Brain microvascular endothelial cell (primary cell): ENCODE data around the gene NBPF3.
"Not testable (repeated sequence)": the region's sequence is repeated elsewhere in the genome, so short reads cannot be mapped to it uniquely, and the experiment has no call there.

Experiments
- DNase-seq: peaks from one replicate; pipeline ENCODE4 v3.0.0-alpha.2; 2020
- H3K27ac ChIP-seq: fragments of 250-450 bp; sonication (Bioruptor Pico); 2 replicates; pipeline ENCODE4 v1.5.1; 2020; ENCODE audit warnings: mild to moderate bottlenecking, moderate library complexity
- H3K27me3 ChIP-seq: fragments of 250-450 bp; sonication (Bioruptor Pico); replicated peaks from 2 replicates; pipeline ENCODE4 v1.5.1; 2020; ENCODE audit warnings: mild to moderate bottlenecking
- H3K36me3 ChIP-seq: fragments of 250-450 bp; sonication (Bioruptor Pico); replicated peaks from 2 replicates; pipeline ENCODE4 v1.5.1; 2020; ENCODE audit warnings: mild to moderate bottlenecking
- H3K4me3 ChIP-seq: 2 replicates; pipeline ENCODE4 v1.5.1; 2011; ENCODE audit warnings: low read depth, mild to moderate bottlenecking, control low read depth, low read length, moderate library complexity
- CTCF ChIP-seq: IDR thresholded peaks from 2 replicates; pipeline ENCODE4 v1.5.1; 2011; ENCODE audit warnings: low read depth, mild to moderate bottlenecking, moderate library complexity, low read length, control low read depth, inconsistent platforms; ENCODE audit errors: missing control alignments
- in situ Hi-C: cut with HindIII; loops from 2 replicates; pipeline ENCODE4 v1.10.0; 2017; ENCODE audit warnings: low sequenced_read_pairs, low pct_ligation_motif_present

NBPF3 gene

GRCh38 chr1:21468599-21468998, 28.7 kb downstream of the NBPF3 start:
- peak; percentile 38 for DNase-seq
- H3K27me3 ChIP-seq = no peaks in the 10 kb centered on the region
- H3K36me3 ChIP-seq = no peaks in the 10 kb centered on the region
- H3K4me3 ChIP-seq = no peak overlapping the region
- TF ChIP-seq CTCF = peak; percentile 71
- in situ Hi-C loops = no loop called here
- H3K27ac ChIP-seq = no peak overlapping the region

GRCh38 chr1:21469581-21469980, 29.6 kb downstream of the NBPF3 start:
- no peak for TF ChIP-seq CTCF
- in situ Hi-C loops = no loop called here
- Histone ChIP-seq H3K27me3 (no peaks in the 10 kb centered on the region), H3K36me3 (no peaks in the 10 kb centered on the region), H3K27ac (no peak overlapping the region), H3K4me3 (no peak overlapping the region)
- no peak for DNase-seq

- in situ Hi-C loops = no loop called here
These were observed 32.9 kb downstream of the NBPF3 start for GRCh38 chr1:21472861-21473260.

GRCh38 chr1:21478356-21478755, 38.4 kb downstream of the NBPF3 start:
- in situ Hi-C loops = no loop called here
- TF ChIP-seq CTCF = no peak

More at GRCh38 chr1:21472861-21473260, 32.9 kb downstream of the NBPF3 start:
- TF ChIP-seq CTCF = no peak
- Histone ChIP-seq H3K27me3 (no peaks in the 10 kb centered on the region), H3K27ac (no peak overlapping the region), H3K36me3 (no peaks in the 10 kb centered on the region), H3K4me3 (no peak overlapping the region)
- no peak for DNase-seq

GRCh38 chr1:21483881-21484280, 43.9 kb downstream of the NBPF3 start:
- H3K36me3 ChIP-seq, in situ Hi-C loops, H3K27ac ChIP-seq, H3K27me3 ChIP-seq, DNase-seq, H3K4me3 ChIP-seq: not testable (repeated sequence)

More at GRCh38 chr1:21478356-21478755, 38.4 kb downstream of the NBPF3 start:
- peaks cover 6% of the 10 kb centered on the region for H3K36me3 ChIP-seq
- H3K27ac ChIP-seq = no peak overlapping the region
- H3K4me3 ChIP-seq = no peak overlapping the region
- DNase-seq = no peak
- H3K27me3 ChIP-seq = no peaks in the 10 kb centered on the region

- H3K27ac ChIP-seq = no peak overlapping the region
- peaks cover 2% of the 10 kb centered on the region for H3K27me3 ChIP-seq
- no peak for TF ChIP-seq CTCF
- no peak for DNase-seq
- H3K36me3 ChIP-seq = no peaks in the 10 kb centered on the region
- H3K4me3 ChIP-seq = no peak overlapping the region
- in situ Hi-C loops = no loop called here
These were observed 49.2 kb downstream of the NBPF3 start for GRCh38 chr1:21489146-21489545.
